Fibroblast of gingiva (primary cell): ENCODE results near the gene ARPP19.
A peak's percentile ranks its signal among the peaks of the same experiment; 100 is the strongest.
"Not testable (repeated sequence)": the region's sequence is repeated elsewhere in the genome, so short reads cannot be mapped to it uniquely, and the experiment has no call there.

Experiments
- DNase-seq: peaks from one replicate; pipeline ENCODE4 v3.0.0-alpha.2; 2011; ENCODE audit warnings: low read depth

The ARPP19 gene

DNA sequence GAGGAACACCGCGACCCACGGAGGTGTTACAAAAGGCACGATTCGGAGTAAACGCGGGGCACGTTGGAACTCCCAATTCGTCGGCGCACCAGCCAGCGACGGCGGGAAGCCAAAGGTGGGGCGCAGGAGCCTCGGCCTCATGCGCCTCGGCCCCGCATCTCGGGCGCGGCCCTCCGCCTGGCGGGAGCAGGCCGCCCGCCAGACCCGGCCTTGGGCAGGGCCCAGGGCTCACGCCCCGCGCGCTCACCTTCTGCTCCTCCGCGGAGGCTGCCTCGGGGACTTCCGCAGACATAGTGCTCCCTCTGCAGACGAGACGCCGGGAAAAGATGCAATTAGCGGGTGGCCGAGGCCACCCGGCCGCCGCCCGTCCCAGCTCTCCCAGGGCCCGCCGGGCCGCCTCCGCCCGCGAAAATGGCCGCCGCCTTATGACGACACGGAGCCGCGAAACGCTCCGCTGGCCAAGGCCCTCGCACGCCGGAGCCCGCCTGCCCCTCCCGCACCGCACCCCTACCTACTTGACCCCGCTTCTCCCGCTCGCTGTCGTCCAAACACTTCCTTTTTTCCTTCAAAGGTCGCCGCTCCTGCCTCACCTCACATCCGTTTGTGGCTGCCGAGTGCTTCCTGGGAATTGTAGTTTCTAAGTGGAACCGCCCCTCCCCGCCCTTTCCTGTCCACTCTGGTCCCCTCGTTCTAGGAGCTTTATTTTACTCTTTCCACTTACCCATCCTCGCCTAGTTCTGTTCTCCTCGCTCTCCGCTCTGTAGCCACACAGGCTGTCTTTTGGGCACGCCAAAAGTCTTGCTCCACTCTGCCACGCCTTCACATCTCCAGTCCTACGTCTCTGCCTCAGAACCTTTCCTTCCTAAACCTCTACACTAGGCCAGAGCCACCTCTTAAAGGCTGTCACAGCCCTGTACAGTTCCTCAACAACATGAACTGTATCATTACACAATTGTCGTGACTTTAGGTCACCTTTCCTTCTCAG, at the start of gene ARPP19:
TSS of gene ARPP19 (minus strand) at position 430 of the 985 bp plus-strand sequence. CDS start at position 292, 138 bp downstream.
- peak; percentile 88 for DNase-seq

GRCh38 chr15:52617026-52617425, 48.2 kb upstream of the ARPP19 start:
- no peak for DNase-seq

DNA sequence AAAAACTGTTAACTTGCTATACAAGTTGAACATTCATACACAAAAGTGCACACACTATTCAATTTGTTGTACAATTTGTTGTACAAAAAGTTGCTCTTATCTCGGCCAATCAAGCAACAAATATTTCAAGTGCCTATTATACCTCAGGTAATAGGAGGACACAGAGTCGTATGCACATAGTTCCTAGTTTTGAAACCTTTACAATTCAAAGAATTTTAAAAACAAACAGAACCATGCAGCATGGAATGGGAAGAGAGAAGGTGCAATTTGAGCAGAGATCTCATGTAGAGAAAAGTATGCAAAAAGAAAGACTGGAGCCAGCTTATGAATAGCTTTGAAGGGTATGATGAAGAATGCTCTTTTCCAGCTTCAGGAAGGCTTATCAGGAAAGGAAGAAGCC, 46.5 kb upstream of the ARPP19 start:
- no peak for DNase-seq

DNA sequence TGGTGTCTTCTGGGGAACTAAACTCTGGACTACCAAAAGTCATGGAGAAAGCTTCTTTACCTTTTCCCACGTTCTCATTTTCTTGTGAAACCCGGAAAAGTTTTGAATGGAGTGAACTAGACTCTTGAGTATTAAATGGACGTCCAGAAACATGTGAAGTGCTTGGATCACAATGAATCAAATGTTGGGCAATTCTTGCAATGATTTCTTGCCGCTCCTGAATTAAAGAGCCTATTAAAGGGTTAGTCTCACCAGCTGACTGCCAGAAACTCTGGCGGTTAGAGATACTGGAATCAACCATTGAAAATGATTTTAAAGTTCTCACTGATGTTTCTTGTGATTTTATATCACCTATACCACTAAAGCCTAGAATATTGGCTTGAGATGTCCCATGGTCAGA, 40.8 kb upstream of the ARPP19 start:
- DNase-seq: no peak

DNA sequence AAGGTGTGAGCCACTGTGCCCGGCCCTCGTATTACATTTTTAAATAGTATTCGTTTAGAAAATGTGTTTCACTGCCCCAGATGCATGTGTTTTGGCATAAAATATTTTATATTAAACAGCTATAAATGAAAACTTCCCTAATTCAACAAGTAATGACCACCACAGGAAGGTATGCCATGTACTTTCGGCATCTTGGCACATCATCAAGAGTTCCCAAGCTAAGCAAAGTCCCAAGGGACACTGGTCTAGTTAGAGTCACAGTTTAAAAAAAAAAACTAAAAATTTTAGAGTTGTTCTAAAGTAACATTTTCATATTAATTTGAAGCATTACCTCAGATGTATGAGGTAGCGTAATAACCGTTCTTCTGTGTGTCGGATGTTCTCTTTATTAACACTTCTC, 15.6 kb upstream of the ARPP19 start:
- no peak for DNase-seq

GRCh38 chr15:52579852-52580251, 11.0 kb upstream of the ARPP19 start:
- no peak for DNase-seq

DNA sequence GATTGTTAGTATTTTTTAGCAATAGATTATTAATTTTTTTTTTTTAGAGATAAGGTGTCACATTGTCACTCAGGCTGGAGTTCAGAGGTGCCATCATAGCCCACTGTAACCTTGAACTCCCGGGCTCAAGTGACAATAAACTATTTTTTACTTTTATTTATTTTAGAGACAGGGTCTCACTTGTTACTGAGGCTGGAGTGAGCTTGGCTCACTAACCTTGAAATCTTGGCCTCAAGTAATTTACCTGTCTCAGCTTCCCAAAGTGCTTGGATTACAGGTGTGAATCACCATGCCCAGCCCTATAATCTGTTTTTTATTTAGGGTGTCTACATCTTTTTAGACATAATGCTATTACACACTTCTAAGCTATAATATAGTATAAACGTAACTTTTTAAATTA, 7.9 kb upstream of the ARPP19 start:
- no peak for DNase-seq

GRCh38 chr15:52575573-52575972, 6.7 kb upstream of the ARPP19 start:
- not testable (repeated sequence) for DNase-seq

DNA sequence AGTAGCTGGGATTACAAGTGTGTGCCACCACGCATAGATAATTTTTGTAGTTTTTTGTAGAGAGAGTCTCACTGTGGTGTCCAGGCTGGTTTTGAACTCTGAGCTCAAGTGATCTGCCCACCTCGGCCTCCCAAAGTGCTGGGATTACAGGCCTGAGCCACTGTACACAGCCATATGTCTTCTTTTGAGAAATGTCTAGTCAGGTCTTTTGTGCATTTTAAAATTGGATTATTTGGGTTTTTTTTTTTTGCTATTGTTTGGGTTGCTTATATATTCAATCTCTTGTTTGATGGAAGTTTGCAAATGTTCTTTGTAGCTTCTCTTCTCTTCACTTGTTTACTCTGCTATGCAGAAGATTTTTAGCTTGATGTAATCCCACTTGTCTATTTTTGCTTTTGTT, 6.2 kb upstream of the ARPP19 start:
- DNase-seq: no peak

DNA sequence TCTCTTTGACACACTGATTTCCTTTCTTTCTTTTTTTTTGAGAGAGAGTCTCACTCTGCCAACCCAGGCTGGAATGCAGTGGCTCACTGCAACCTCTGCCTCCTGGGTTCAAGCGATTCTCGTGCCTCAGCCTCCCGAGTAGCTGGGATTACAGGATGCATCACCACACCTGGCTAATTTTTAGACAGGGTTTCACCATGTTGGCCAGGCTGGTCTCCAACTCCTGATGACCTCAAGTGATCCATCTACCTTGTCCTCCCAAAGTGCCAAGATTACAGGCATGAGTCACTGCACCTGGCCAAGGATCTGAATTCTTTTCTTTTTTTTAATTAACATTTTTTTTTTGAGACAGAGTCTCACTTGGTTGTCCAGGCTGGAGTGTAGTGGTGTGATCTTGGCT, 5.8 kb upstream of the ARPP19 start:
- not testable (repeated sequence) for DNase-seq

- no peak for DNase-seq
Observed at GRCh38 chr15:52567871-52568600, 794 bp downstream of the ARPP19 start.

DNA sequence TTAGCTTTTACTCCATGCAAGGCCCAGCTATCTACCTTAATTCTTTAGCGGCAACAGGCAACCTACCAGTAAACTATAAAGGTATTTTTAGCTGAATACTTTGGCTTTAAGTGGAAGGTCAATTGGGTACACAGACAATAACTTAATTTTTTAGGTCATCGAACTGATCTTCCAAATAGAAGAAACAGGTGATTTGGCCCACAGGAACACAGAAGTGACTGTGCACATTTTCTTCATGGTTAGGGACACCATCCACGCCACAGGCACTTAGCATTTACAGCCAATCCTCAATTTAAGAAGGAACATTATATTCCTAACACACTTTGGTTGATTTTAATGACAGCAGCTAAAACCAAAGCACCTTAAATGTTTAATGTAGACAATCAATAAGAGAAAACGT, 1.9 kb downstream of the ARPP19 start:
- no peak for DNase-seq

- not testable (repeated sequence) for DNase-seq
Observed at GRCh38 chr15:52565417-52566358, 3.1 kb downstream of the ARPP19 start.

GRCh38 chr15:52563501-52564060, 5.2 kb downstream of the ARPP19 start:
- no peak for DNase-seq

DNA sequence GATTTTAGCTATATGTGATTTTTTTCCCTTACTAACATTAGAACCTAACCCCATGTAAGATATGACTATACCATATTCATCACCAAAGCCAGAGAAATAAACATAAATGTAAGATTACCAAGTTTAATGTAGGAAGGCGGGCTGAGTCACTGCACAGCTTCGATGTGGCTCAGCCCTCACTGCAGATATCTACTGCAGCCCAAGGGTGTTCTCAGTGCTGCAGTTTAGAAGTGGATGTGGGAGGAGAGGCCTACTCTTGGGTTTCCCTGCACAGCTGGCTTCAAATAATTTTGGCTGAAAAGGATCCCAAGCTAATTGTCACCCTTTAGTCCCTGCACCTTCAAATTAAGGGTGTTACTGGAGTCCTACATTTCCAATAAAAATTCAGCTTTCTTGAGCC, 9.3 kb downstream of the ARPP19 start:
- no peak for DNase-seq

DNA sequence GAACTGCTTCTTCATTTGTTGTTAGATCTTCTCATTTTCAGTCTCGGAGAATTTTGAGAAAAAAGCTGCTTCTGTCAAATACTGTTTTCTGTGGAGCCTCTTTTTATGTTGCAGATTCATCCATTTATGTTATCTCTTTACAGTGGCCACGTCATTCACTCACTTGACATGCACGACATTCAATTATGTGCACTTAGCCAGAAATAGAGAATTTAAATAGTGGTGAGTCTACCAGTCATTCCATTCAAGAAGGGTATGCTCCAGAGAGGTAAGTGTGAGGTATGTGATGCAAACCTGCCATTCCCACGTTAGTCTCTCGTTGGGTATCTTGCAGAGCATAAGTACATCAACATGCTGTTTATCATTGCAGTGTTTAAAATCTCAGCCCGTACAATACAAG, 9.8 kb downstream of the ARPP19 start:
- no peak for DNase-seq

GRCh38 chr15:52558196-52558595, 10.6 kb downstream of the ARPP19 start:
- DNase-seq: no peak

GRCh38 chr15:52557274-52557641, 11.6 kb downstream of the ARPP19 start:
- no peak for DNase-seq

- DNase-seq: no peak
Observed at GRCh38 chr15:52556524-52557273, 12.1 kb downstream of the ARPP19 start.

- DNase-seq: no peak
Observed at GRCh38 chr15:52552303-52552702, 16.5 kb downstream of the ARPP19 start.

GRCh38 chr15:52551762-52552161, 17.1 kb downstream of the ARPP19 start:
- DNase-seq: no peak
